Suppressor macrophage treated with lipopolysaccharide for 1 hour (primary cell): ENCODE data around the gene ETF1.

ENCODE experiments used
- DNase-seq, 3 donors: peaks; one replicate each; pipeline ENCODE4 v3.0.0-alpha.2; 2020 to 2022

The ETF1 gene

GRCh38 chr5:138460032-138460693 lies 82.9 kb downstream of the ETF1 start:
- no peak for DNase-seq

GRCh38 chr5:138459311-138459933 lies 83.6 kb downstream of the ETF1 start:
- DNase-seq: peak; percentile 59 to 69 (median 68)

GRCh38 chr5:138458856-138459255 lies 84.2 kb downstream of the ETF1 start:
- no peak for DNase-seq

GRCh38 chr5:138458384-138458783 lies 84.7 kb downstream of the ETF1 start:
- DNase-seq: no peak

- DNase-seq: no peak
Measured at GRCh38 chr5:138457531-138458275, 85.3 kb downstream of the ETF1 start.
